Left ventricle myocardium superior (tissue), 1 donor: Measurements from ENCODE around the gene ST6GALNAC5. TPM values are rescaled to one million over a fixed set of nuclear protein-coding genes. Genes with fewer than 3 reads are reported as not detected.

Experiments
- ATAC-seq: fragments of 200-7000 bp; cut with Tn5 transposase; one replicate; pipeline ENCODE4 v1.9.1; 2020; ENCODE audit warnings: mild to moderate bottlenecking, moderate library complexity
- DNase-seq: peaks from one replicate; pipeline ENCODE4 v3.0.0-alpha.2; 2020
- intact Hi-C: fragments of 100-400 bp; cut with micrococcal nuclease; formaldehyde crosslinking; loops from one replicate; pipeline ENCODE4 v1.11.0; 2022
- total RNA-seq: library from RNA; stranded (reverse); fragmentation: NEBNext Ultra II Directional; extraction: Animal tissue kit (Norgen Biotek cat#: 25700); gene quantifications from one replicate; pipeline ENCODE4 v1.2.1, GENCODE V29; 2021
- donor health status: DM: no; HTN: yes; CAD: no; lungs with severe emphysema.

The ST6GALNAC5 gene
- total RNA-seq, 1 donor from 2014 or later, result 0.62 TPM

DNA sequence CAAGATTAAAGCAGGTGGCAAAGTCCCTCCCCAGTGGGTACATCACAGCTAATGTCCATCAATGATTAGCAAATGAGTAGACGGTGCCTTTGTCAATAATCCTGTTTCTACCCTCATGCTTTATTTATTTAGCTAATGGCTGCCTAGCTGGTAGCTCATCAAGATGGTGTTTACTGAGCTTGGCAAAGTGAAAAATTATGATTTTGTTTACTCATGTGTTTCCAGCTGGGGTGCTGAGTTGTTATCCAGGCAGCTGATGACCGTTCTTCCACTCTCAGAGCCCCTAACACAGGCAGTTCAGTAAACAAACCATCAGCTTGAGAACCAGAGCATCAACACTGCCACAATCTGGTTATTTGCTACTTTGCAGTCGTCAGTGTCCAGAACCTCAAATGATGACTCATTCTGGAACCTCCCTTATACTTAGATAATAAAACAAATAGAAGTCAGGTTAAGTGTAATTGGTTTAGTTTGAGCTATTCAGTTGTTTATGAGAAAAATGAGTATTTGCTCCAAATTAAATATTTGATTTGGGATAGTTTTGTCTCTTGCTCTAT, 163.9 kb downstream of the ST6GALNAC5 start:
- no peak for ATAC-seq
- DNase-seq, result no peak
- intact Hi-C loops, result no loop called here

DNA sequence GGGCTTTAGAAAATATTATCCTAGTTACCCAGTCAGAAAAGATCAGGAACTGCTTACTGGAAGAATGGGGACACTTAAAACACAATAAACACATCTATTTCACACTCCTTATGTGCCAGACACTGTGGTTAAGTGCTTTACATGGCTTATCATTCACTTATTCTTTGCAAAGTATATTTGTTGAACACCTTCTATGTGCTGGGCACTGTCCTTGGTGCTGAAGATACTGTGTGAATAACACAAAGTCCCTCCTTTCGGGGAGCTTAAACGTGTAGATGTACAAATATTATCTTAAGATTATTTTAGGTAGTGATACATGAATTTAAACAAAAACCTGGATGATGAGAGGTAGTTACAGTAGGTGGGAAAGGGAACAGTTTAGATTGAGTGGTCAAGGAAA, 169.3 kb downstream of the ST6GALNAC5 start:
- DNase-seq (no peak), ATAC-seq (no peak)
- intact Hi-C loops, result no loop called here

- DNase-seq (no peak), ATAC-seq (no peak)
- intact Hi-C loops, result no loop called here
Measured at GRCh38 chr1:77037038-77037437, 169.8 kb downstream of the ST6GALNAC5 start.

DNA sequence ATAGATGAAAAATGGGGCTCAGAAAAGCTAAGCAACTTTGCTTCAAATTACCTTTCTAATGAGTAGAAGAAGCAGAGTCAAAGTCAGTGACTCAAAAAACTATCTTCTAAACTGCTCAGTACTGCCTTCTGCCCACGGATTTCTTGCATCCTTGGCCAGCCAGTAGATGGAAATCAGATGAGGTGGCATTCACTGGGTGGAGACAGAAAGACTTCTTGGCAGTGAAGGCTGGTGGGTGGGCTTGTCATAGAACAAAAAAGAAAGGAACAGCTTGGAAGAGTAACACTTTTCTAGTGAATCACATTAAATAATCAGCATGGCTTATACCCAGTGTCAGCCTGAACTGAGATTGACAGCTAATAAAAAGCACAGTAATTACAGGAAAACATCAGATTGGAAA, 170.7 kb downstream of the ST6GALNAC5 start:
- intact Hi-C loops, result no loop called here
- no peak for DNase-seq
- no peak for ATAC-seq

GRCh38 chr1:77039111-77039510, 171.8 kb downstream of the ST6GALNAC5 start:
- ATAC-seq (no peak), DNase-seq (no peak)
- intact Hi-C loops, result no loop called here

DNA sequence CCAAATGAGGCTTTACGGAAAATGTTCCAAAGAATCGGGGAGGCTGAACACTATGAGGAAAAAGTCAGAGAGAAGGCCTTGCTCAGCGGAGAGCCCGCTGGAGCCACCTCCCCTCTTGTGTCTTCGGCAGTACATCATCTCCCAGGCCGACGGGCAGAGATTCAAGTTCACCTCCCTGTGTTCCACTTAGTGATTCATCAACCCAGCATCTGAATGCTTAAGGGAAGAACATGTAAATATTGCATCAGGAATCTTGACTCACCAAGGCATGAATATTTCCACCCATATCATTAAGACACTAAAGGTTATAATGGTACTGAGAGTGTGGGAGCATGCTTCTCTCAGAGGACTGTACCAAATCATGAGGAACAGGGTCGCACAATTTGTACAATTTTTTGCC, 172.5 kb downstream of the ST6GALNAC5 start:
- DNase-seq (no peak), ATAC-seq (no peak)
- intact Hi-C loops, result no loop called here

DNA sequence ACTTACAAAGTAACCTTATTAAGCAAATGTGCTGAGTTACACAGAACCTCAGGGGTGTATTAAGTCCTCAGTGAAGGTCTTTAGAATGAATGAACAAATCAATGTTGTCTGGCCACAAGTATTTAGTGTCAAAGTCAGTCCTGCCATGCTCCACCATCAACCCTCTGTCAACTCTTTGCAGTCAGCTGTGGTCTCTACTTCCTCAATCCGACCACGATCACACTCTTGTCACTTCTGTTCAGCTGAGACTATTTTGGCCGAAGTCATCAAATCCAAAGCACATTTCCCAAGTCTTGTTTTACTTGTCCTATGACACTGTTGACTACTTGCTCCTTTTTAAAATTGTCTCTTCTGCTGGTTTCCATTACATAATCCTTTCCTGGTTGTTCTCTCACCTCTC, 173.5 kb downstream of the ST6GALNAC5 start:
- intact Hi-C loops, result no loop called here

GRCh38 chr1:77044133-77044849, 177.0 kb downstream of the ST6GALNAC5 start:
- no peak for ATAC-seq
- no peak for DNase-seq

More for the DNA sequence above, 173.5 kb downstream of the ST6GALNAC5 start:
- DNase-seq, result no peak
- no peak for ATAC-seq

DNA sequence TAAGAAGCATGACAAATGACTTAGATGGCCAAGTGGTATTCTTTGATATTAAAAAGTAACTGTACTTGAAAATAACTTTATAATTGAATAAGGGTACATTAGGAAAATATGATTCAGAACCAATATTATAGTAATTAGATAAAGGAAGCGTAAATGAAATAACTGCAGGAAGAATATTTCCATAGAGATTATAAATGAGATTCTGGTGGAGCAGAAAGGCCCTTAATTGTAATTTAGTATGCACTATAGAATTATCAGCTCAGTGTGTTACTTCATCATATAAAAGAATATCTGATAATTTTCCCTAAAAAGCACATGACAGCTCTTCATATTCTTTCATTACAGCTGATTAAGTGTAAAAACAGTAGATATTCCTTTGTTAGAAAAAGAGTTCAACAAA, 180.3 kb downstream of the ST6GALNAC5 start:
- intact Hi-C loops, result no loop called here

More at GRCh38 chr1:77044133-77044849, 177.0 kb downstream of the ST6GALNAC5 start:
- intact Hi-C loops, result no loop called here

DNA sequence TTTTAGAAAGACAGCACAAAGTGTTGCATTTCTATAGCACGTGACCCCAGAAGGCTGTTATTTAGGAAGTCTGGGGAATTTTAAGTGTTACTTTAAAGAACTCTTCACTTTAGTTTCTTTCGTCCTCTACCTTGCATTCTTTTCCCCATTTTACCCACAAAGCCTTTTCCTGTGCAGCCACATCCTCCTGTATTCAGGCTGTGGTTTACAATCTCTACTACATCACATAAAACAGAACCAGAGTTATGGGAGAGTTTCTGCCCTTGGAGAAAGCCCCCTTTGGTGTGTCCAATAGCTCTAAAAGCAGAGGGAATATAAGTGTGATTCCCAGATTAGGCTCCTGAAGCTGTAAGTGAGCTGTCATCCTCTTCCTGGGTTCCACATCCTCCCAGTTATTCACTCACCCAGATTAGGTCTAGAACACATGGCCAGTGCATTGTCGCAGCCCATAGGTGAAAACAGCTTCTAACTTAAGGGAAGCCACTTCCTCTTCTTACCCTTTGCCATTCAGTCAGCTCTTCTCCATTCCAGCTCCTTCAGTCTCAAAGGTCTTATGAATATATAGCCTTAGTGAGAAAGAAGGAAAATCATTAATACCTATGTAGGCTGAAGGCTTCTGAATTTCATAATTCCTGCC, 180.8 kb downstream of the ST6GALNAC5 start:
- no peak for ATAC-seq
- DNase-seq, result no peak
- intact Hi-C loops, result no loop called here

More for the DNA sequence above, 180.3 kb downstream of the ST6GALNAC5 start:
- ATAC-seq (no peak), DNase-seq (no peak)

GRCh38 chr1:77048615-77049005, 181.3 kb downstream of the ST6GALNAC5 start:
- ATAC-seq (no peak), DNase-seq (no peak)

DNA sequence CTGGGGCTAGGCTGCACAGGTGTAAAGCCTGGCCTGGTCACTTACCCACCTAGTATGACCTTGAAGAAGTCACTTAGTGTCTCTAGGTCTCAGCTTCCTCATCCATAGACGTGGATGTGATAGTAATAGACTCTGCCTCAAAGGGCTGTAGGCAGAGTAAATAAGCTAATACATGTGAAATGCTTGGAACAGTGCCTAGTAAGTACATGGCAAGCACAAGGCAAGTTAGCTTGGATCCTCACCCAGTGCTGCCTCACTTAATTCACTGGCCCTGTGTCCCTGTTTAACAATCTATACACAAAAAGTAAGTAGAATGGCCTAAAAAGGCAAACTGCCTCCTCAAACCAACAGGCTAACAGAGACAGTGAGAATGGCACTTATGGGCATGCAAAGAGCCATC, 184.1 kb downstream of the ST6GALNAC5 start:
- intact Hi-C loops, result no loop called here
- ATAC-seq, result no peak

More at GRCh38 chr1:77048615-77049005, 181.3 kb downstream of the ST6GALNAC5 start:
- intact Hi-C loops, result no loop called here

DNA sequence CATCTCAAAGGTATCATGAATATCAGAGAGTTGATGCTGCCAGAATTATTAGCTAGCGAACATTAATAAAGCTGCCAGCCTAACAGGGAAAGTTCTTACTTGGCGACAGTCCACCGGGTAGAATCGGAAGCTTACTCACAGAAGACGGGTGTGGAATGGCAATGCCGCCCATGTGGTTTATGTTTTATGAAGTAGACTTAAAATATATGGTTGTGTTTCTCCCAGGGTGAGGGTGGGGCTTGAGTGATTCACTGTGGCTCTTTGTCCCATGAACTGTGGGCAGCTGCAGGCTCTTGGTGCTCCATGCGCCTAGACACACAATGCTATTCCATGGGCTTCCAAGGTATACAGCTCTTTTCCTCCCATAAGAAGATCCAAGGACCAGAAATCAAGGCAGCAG, 189.2 kb downstream of the ST6GALNAC5 start:
- DNase-seq (no peak), ATAC-seq (no peak)
- intact Hi-C loops, result no loop called here

More for the DNA sequence above, 184.1 kb downstream of the ST6GALNAC5 start:
- no peak for DNase-seq

GRCh38 chr1:77057994-77058585, 190.8 kb downstream of the ST6GALNAC5 start:
- no peak for ATAC-seq
- intact Hi-C loops, result no loop called here
- no peak for DNase-seq

GRCh38 chr1:77060000-77060399, 192.7 kb downstream of the ST6GALNAC5 start:
- intact Hi-C loops, result no loop called here
- no peak for DNase-seq
- no peak for ATAC-seq

DNA sequence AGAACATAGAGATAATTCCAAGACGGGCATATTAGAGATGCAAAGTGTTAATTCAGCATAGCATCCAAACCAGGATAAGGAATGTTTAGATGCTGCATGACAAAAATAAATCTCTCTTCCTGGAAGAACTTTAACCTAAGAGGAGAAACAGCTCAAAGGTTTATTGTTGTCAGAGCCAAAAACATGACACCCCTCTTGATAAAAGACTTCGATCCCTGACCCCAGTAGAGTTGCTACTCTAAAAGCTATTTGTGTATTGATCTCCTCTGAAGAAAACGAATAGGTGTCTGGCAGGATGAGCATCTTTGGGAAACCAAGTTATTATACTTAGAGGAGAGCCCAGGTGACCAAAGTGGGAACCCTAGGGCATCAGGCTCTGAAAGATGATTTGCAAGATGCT, 193.9 kb downstream of the ST6GALNAC5 start:
- intact Hi-C loops, result no loop called here
- DNase-seq, result no peak
- ATAC-seq, result no peak

- intact Hi-C loops, result no loop called here
- DNase-seq, result no peak
- no peak for ATAC-seq
Measured at GRCh38 chr1:77063118-77063517, 195.8 kb downstream of the ST6GALNAC5 start.

- intact Hi-C loops, result no loop called here
- ATAC-seq, result no peak
- DNase-seq, result no peak
Measured at GRCh38 chr1:77064246-77064645, 197.0 kb downstream of the ST6GALNAC5 start.

DNA sequence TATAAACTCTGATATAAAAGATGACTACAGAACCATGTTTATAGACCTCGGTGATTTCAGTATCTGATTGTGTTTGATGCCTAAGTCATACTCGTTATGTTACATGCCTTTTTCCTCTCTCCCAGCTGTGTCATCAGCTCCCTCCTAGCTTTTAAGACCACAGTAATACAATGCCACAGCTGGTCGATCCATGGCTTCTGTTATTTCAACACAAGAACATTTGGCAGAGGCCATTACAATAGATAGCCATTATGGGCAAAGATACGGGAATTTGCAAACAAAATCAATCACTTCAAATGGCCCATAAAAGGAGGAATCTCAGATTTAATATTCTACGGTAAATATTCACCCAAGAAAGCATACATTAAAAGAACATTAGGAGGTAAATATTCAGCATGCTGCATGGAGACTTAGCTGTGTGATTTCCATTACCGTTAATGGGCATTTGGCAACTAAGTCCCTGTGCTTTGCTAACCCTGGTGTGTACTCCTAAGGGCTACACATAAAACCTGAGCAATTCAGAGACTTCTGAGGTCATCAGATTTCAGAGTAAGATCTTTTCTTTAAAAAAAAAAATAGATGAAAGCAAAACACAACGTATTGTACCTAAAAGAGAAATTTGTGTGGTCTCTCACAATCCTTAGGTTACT, 198.5 kb downstream of the ST6GALNAC5 start:
- DNase-seq, result no peak
- ATAC-seq, result no peak
- intact Hi-C loops, result no loop called here

- ATAC-seq, result no peak
- no peak for DNase-seq
- intact Hi-C loops, result no loop called here
Measured at GRCh38 chr1:77068013-77068412, 200.7 kb downstream of the ST6GALNAC5 start.
